K562 (cell line): ENCODE results near the gene ICA1. TPM values are rescaled to one million over a fixed set of nuclear protein-coding genes. Genes with fewer than 3 reads are reported as not detected.

ENCODE experiments used
- ATAC-seq: fragments of 200-7000 bp; cut with Tn5 transposase; 3 replicates; pipeline ENCODE4 v1.9.1; 2020; ENCODE audit warnings: moderate library complexity
- BruUV-seq: library from RNA; stranded (reverse); fragments of 400-500 nt; replicated peaks from 2 replicates; lab custom pipeline; 2021; lab: Mats Ljungman, UMichigan
- CTCF ChIA-PET: fragments of 300-600 bp; formaldehyde crosslinking; extraction: SDS; loops from one replicate; lab custom pipeline; 2021; ENCODE audit warnings: low intra/inter-chr PET ratio; lab: Yijun Ruan, JAX
- POLR2A ChIA-PET: fragments of 300-600, 350-650 bp; sonication (Branson Sonifier 250); formaldehyde crosslinking; extraction: SDS; loops from one replicate; lab custom pipeline; 2021; ENCODE audit warnings: antibody characterized with exemption, inconsistent platforms; lab: Yijun Ruan, JAX
- DNase-seq, 4 experiments: peaks; one replicate each; pipeline versions ENCODE4 v3.0.0 to v3.0.0-alpha.2; 2011 to 2018; ENCODE audit warnings: low spot score in 3 of 4, mixed read lengths in 3 of 4; ENCODE audit errors: extremely low read depth in 1 of 4
- FAIRE-seq: peaks from 2 replicates; lab custom pipeline; 2011; peaks lifted over from hg19 to GRCh38; lab: Jason Lieb, UNC
- H2AFZ ChIP-seq: 2 replicates; pipeline ENCODE4 v1.6.0; 2011; ENCODE audit warnings: low read depth, low read length, control low read depth, inconsistent platforms
- H3K27ac ChIP-seq: fragments of 200-600 bp; 3 replicates; pipeline ENCODE4 v1.8.0; 2011; ENCODE audit warnings: low read depth, mild to moderate bottlenecking, control low read depth, inconsistent platforms, low read length, moderate library complexity, mixed read lengths; ENCODE audit errors: extremely low read depth
- H3K27me3 ChIP-seq, 2 experiments: fragments of 300-600 bp in 1 of 2; 2 replicates in 1 of 2; 3 replicates in 1 of 2; pipeline versions ENCODE4 v1.6.0 to v1.8.0; 2011; ENCODE audit warnings: inconsistent platforms in 2 of 2, low read length in 2 of 2, mild to moderate bottlenecking in 1 of 2, mixed read lengths in 1 of 2, moderate library complexity in 1 of 2; ENCODE audit not compliant: control insufficient read depth in 2 of 2, insufficient read depth in 2 of 2
- H3K36me3 ChIP-seq: fragments of 300-600 bp; 3 replicates; pipeline ENCODE4 v1.8.0; 2011; ENCODE audit warnings: mild to moderate bottlenecking, low read length, inconsistent platforms; ENCODE audit not compliant: control insufficient read depth, insufficient read depth
- H3K4me1 ChIP-seq, 2 experiments: fragments of 200-600 bp in 1 of 2; replicated peaks in 1 of 2; 2 replicates in 1 of 2; 3 replicates in 1 of 2; pipeline versions ENCODE4 v1.5.1 to v1.8.0; 2011; ENCODE audit warnings: inconsistent platforms in 2 of 2, low read length in 2 of 2, mild to moderate bottlenecking in 1 of 2, mixed read lengths in 1 of 2, moderate library complexity in 1 of 2; ENCODE audit not compliant: control insufficient read depth in 2 of 2, insufficient read depth in 2 of 2
- H3K4me2 ChIP-seq: 2 replicates; pipeline ENCODE4 v1.6.1; 2011; ENCODE audit warnings: low read length, control low read depth, inconsistent platforms, mixed read lengths; ENCODE audit not compliant: insufficient read depth
- H3K4me3 ChIP-seq: fragments of 200-600 bp; sonication (generic), shearing (Covaris generic); 2 replicates; pipeline ENCODE4 v1.5.1; 2016; ENCODE audit warnings: control low read depth, inconsistent platforms
- H3K79me2 ChIP-seq: fragments of 200-600 bp; 3 replicates; pipeline ENCODE4 v1.8.0; 2011; ENCODE audit warnings: low read length, inconsistent platforms; ENCODE audit not compliant: control insufficient read depth, insufficient read depth
- H3K9ac ChIP-seq, 2 experiments: 2 replicates each; pipeline versions ENCODE4 v1.6.0 to v1.6.1; 2011; ENCODE audit warnings: low read depth in 2 of 2, low read length in 2 of 2, control low read depth in 1 of 2, inconsistent platforms in 1 of 2, mild to moderate bottlenecking in 1 of 2, mixed read lengths in 1 of 2; ENCODE audit not compliant: insufficient read depth in 1 of 2
- H3K9me1 ChIP-seq: one replicate; pipeline ENCODE4 v1.6.0; 2011; ENCODE audit warnings: inconsistent platforms, mild to moderate bottlenecking, low read length, moderate library complexity; ENCODE audit not compliant: control insufficient read depth, insufficient read depth
- H3K9me3 ChIP-seq: replicated peaks from 2 replicates; pipeline ENCODE4 v1.5.1; 2011; ENCODE audit warnings: low read depth, low read length, inconsistent platforms; ENCODE audit not compliant: control insufficient read depth, insufficient read depth
- H4K20me1 ChIP-seq: replicated peaks from 2 replicates; pipeline ENCODE4 v1.6.1; 2011; ENCODE audit warnings: low read length, inconsistent platforms, mixed read lengths; ENCODE audit not compliant: control insufficient read depth, insufficient read depth
- BRF2 ChIP-seq: IDR thresholded peaks from 3 replicates; pipeline ENCODE4 v1.6.1; 2011; ENCODE audit warnings: borderline replicate concordance, mild to moderate bottlenecking; ENCODE audit not compliant: insufficient read length, insufficient read depth
- ETV6 ChIP-seq, 3 experiments: fragments of 150-350 bp in 1 of 3; sonication (generic) in 1 of 3; formaldehyde crosslinking in 1 of 3; IDR thresholded peaks; 2 replicates each; pipeline versions ENCODE4 v1.6.1 to v1.8.0; 2014 to 2022; ENCODE audit warnings: borderline replicate concordance in 2 of 3, low read depth in 2 of 3, antibody characterized with exemption in 1 of 3, low read length in 1 of 3, mild to moderate bottlenecking in 1 of 3, missing genetic modification reagents in 1 of 3
- HNRNPUL1 ChIP-seq: fragments of 200-400 bp; formaldehyde crosslinking; IDR thresholded peaks from 2 replicates; pipeline ENCODE4 v1.6.1; 2017; ENCODE audit warnings: low read length
- NRF1 ChIP-seq, 2 experiments: fragments of 450-650 bp; IDR thresholded peaks in 1 of 2; conservative IDR thresholded peaks in 1 of 2; 2 replicates each; pipeline ENCODE4 v1.6.1; 2014; ENCODE audit warnings: mild to moderate bottlenecking in 2 of 2
- PML ChIP-seq: IDR thresholded peaks from 2 replicates; pipeline ENCODE4 v1.6.1; 2012; ENCODE audit warnings: low read length, inconsistent platforms
- U2AF2 ChIP-seq: fragments of 200-400 bp; formaldehyde crosslinking; optimal IDR thresholded peaks from 2 replicates; pipeline ENCODE3; 2017; ENCODE audit warnings: low read depth, mild to moderate bottlenecking, low read length
- ZC3H4 ChIP-seq: sonication (generic); formaldehyde crosslinking; IDR thresholded peaks from 2 replicates; pipeline ENCODE4 v1.9.0; 2021; ENCODE audit warnings: missing genetic modification reagents, borderline replicate concordance
- ZFP30 ChIP-seq: fragments of 250-450 bp; sonication (Bioruptor Pico); IDR thresholded peaks from 2 replicates; pipeline ENCODE4 v1.8.0; 2022; ENCODE audit warnings: moderate library complexity, mild to moderate bottlenecking, inconsistent platforms, borderline replicate concordance
- ZFP36 ChIP-seq: fragments of 150-350 bp; IDR thresholded peaks from 2 replicates; pipeline ENCODE4 v1.6.1; 2018; ENCODE audit warnings: low read length, low read depth; ENCODE audit not compliant: partially characterized antibody
- ZNF212 ChIP-seq: fragments of 450-650 bp; formaldehyde crosslinking; IDR thresholded peaks from 2 replicates; pipeline ENCODE4 v1.4.0; 2020; ENCODE audit warnings: mild to moderate bottlenecking
- ZNF274 ChIP-seq: IDR thresholded peaks from 2 replicates; pipeline ENCODE4 v1.6.1; 2011; ENCODE audit warnings: low read depth, mild to moderate bottlenecking, low read length, moderate library complexity, borderline replicate concordance
- ZNF354B ChIP-seq: fragments of 250-450 bp; sonication (Bioruptor Pico); IDR thresholded peaks from 2 replicates; pipeline ENCODE4 v1.4.0; 2020
- ZNF444 ChIP-seq: fragments of 250-450 bp; sonication (Bioruptor Pico); IDR thresholded peaks from 2 replicates; pipeline ENCODE4 v1.4.0; 2020; ENCODE audit warnings: mild to moderate bottlenecking, moderate library complexity
- WGBS: fragments of 100-300 bp; shearing (Covaris generic); methylation state at CpG from one replicate; pipeline ENCODE4 v1.1.6; 2016; ENCODE audit warnings: low coverage, mixed read lengths; ENCODE audit not compliant: insufficient coverage; ENCODE audit errors: missing lambda C conversion rate; 5-methylcytosine and 5-hydroxymethylcytosine counted together
- in situ Hi-C: fragments of 300-500 bp; cut with MboI; formaldehyde crosslinking; loops from 4 replicates; pipeline ENCODE4 v1.15.0; 2018; ENCODE audit warnings: inconsistent platforms, mixed read lengths
- intact Hi-C: fragments of 100-400 bp; cut with micrococcal nuclease; formaldehyde crosslinking; loops from 2 replicates; pipeline ENCODE4 v1.14.2; 2022
- polyA plus RNA-seq, 8 experiments: library from polyadenylated mRNA; depleted of rRNA in 4 of 8; stranded (reverse) in 5 of 8; unstranded in 3 of 8; fragments of >200 nt; fragmentation: Nextera tagmentation in 2 of 8; fragmentation: Illumina TruSeq in 1 of 8; extraction: Ambion mirVana in 2 of 8; extraction: Trizol in 1 of 8; gene quantifications; 2 replicates each; pipeline versions ENCODE4 v1.2.1 to v1.2.3, GENCODE V29; 2011 to 2014; ENCODE audit warnings: inconsistent platforms in 1 of 8, missing spikeins in 1 of 8
- total RNA-seq, 7 experiments: library from RNA; depleted of rRNA in 6 of 7; stranded (reverse); fragments of >200 nt in 6 of 7; fragmentation: Illumina TruSeq in 2 of 7; extraction: Trizol in 2 of 7; gene quantifications; 2 replicates each; pipeline versions ENCODE4 v1.2.1 to v1.2.3, GENCODE V29; 2011 to 2021; ENCODE audit warnings: low replicate concordance in 1 of 7
- TF ChIP-seq, protein P1 (sequence below): fragments of 250-450 bp; sonication (Bioruptor Pico); IDR thresholded peaks from 2 replicates; pipeline ENCODE4 v1.5.0; 2022; ENCODE audit warnings: mild to moderate bottlenecking

The ICA1 gene
- total and polyA plus RNA-seq, 9 of the 15 experiments (the other 6 are each of a cell fraction or from before 2014, with no cell fraction given) = 7.1 to 22.3 (median 16.4) TPM

DNA sequence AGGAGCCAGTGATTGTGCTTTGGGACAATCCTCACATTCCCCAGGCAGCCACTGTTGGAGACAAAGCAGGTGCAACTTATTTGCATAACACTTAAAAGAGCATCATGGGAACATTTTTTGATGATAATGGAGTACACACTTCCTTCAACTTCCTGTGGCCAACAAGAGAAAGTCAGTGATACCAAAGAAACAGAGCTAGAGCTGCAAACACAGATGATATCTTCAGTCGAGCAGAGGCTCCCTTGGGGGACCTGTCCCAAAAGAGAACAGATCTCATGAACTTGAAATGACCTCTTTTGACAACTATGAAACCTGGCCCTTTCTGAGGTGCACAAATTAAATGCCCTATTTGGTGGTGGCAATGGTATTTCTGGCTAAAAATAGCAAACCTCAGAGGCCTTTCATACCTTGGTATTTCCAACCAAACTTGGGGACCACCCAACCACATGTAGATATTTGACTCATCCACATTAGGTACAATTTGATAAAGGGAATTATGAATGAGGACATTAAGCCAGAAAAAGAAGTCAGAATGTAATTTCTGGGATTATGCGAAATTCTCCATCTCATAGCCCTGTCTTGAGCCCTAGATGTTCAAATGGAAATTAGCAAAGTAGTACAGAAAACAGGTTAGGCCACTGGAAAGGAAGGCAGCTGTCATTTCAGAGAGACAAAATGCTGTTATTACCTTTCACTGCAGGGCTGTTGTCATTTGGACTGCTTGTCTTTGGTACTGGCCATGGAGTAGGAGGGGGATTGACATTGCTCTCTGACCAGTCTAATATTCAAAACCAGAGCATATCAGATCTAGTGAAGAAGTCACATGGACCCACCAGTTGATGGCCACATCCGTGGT lies 146.2 kb downstream of the ICA1 start:
- Histone ChIP-seq H3K4me3 (no peak overlapping the region), H3K27ac (no peak overlapping the region), H3K36me3 (no peaks in the 10 kb centered on the region), H3K27me3 (no peaks in the 10 kb centered on the region), H3K9me1 (no peaks in the 10 kb centered on the region), H3K4me1 (peaks cover 0 to 3% of the 10 kb centered on the region in 2 experiments; a peak in 1 of 5 replicates), H3K79me2 (no peaks in the 10 kb centered on the region), H4K20me1 (no peaks in the 10 kb centered on the region), H3K9me3 (no peaks in the 10 kb centered on the region), H2AFZ (no peak overlapping the region)
- ChIA-PET CTCF (no interaction called here), POLR2A (interaction anchor here (0.6 to 0.7 kb wide), 3 partner anchors 9 to 176 kb away, joined by 3 read pairs; no protein-coding TSS in a partner anchor)
- no TSS peak for BruUV-seq
- FAIRE-seq (peak; percentile 56), DNase-seq (no peak), ATAC-seq (no peak)
- in situ Hi-C loops = no loop called here
- intact Hi-C loops = loop anchor here (10.0 kb wide), 1 partner anchor 179 kb away; no protein-coding TSS in a partner anchor
- TF ChIP-seq BRF2 (no peak), NRF1 (conservative IDR thresholded peaks at IDR 0.05 in 1 of 2, IDR thresholded peaks at IDR 0.05 in 1 of 2) (no peak), ZNF212 (CRISPR knock-in tag) (no peak), ZFP30 (CRISPR knock-in tag) (no peak), ETV6 (IDR thresholded peaks at IDR 0.05; ENCODE audit: borderline replicate concordance in 1 of 2, low read depth in 2 of 2, low read length in 1 of 2) (no peak), ETV6 (CRISPR knock-in tag; IDR thresholded peaks at IDR 0.05; ENCODE audit: borderline replicate concordance) (no peak), ZNF354B (CRISPR knock-in tag) (no peak), ZNF444 (CRISPR knock-in tag) (no peak), ZC3H4 (CRISPR knock-in tag) (no peak), ZNF274 (no peak), PML (no peak), U2AF2 (no peak), HNRNPUL1 (no peak), ZFP36 (no peak)
- TF ChIP-seq, protein P1, sequence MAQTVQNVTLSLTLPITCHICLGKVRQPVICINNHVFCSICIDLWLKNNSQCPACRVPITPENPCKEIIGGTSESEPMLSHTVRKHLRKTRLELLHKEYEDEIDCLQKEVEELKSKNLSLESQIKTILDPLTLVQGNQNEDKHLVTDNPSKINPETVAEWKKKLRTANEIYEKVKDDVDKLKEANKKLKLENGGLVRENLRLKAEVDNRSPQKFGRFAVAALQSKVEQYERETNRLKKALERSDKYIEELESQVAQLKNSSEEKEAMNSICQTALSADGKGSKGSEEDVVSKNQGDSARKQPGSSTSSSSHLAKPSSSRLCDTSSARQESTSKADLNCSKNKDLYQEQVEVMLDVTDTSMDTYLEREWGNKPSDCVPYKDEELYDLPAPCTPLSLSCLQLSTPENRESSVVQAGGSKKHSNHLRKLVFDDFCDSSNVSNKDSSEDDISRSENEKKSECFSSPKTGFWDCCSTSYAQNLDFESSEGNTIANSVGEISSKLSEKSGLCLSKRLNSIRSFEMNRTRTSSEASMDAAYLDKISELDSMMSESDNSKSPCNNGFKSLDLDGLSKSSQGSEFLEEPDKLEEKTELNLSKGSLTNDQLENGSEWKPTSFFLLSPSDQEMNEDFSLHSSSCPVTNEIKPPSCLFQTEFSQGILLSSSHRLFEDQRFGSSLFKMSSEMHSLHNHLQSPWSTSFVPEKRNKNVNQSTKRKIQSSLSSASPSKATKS = no peak
- TF ChIP-seq, all 486 proteins: peak for 0
- Histone ChIP-seq H3K9ac (no peak overlapping the region), H3K4me2 (no peak overlapping the region)
- 45% methylated on average over 3 of the region's 3 CpGs for WGBS
